Gastrocnemius medialis (tissue), 4 donors: Measurements from ENCODE around the gene RPL38.

Experiments
- CTCF ChIP-seq, 5 experiments: fragments of 450-650 bp in 3 of 5; fragments of 200-600 bp in 2 of 5; sonication (generic) in 2 of 5; IDR thresholded peaks in 4 of 5; conservative IDR thresholded peaks in 1 of 5; 1 replicate in 4 of 5; 2 replicates in 1 of 5; pipeline ENCODE4 v1.5.1; 2016 to 2019; ENCODE audit warnings: antibody characterized with exemption in 5 of 5, mild to moderate bottlenecking in 3 of 5, moderate library complexity in 3 of 5
- POLR2A ChIP-seq, 2 donors: fragments of 450-650 bp; IDR thresholded peaks; one replicate each; pipeline ENCODE4 v1.6.1; 2017; ENCODE audit warnings: antibody characterized with exemption in 2 of 2, mild to moderate bottlenecking in 2 of 2, moderate library complexity in 2 of 2

GRCh38 chr17:74192950-74193781 lies 10.3 kb upstream of the RPL38 start:
- TF ChIP-seq CTCF (IDR thresholded peaks at IDR 0.05 in 4 of 5, conservative IDR thresholded peaks at IDR 0.05 in 1 of 5), result no peak
- TF ChIP-seq POLR2A (IDR thresholded peaks at IDR 0.05), result no peak
